ENCODE results near the gene CPS1. TPM values are rescaled to one million over a fixed set of nuclear protein-coding genes. Genes with fewer than 3 reads are reported as not detected.

Gene CPS1
- total RNA-seq, 1 experiment from 2014 or later = 0.84 TPM

- intact Hi-C loops (cut with micrococcal nuclease; ENCODE audit: unreplicated experiment) = no loop called here
- CTCF ChIA-PET = no interaction called here
These were observed 104.4 kb downstream of the CPS1 start for GRCh38 chr2:210660751-210661150.

GRCh38 chr2:210662560-210662959, 106.2 kb downstream of the CPS1 start:
- peaks cover 23% of the 10 kb centered on the region for H3K9me3 Mint-ChIP-seq (ENCODE audit: unreplicated experiment)
- intact Hi-C loops (cut with micrococcal nuclease; ENCODE audit: unreplicated experiment) = loop anchor here (2.0 kb wide), 1 partner anchor 372 kb away; no protein-coding TSS in a partner anchor
- POLR2A ChIA-PET = no interaction called here
- Histone ChIP-seq H3K36me3 (ENCODE audit: control insufficient read depth, insufficient read depth, low read length) (no peaks in the 10 kb centered on the region), H3K27me3 (replicated peaks; ENCODE audit: control insufficient read depth, insufficient read depth, low read length) (no peaks in the 10 kb centered on the region), H3K4me3 (ENCODE audit: low read depth, low read length) (no peak overlapping the region), H3K4me1 (no peaks in the 10 kb centered on the region), H3K9me3 (0 out of 2 replicates have a peak, but pooled peaks cover 2% of the 10 kb centered on the region)
- H3K27me3 Mint-ChIP-seq (ENCODE audit: insufficient read depth, unreplicated experiment) = no peaks in the 10 kb centered on the region
- no peak for DNase-seq
- no peaks in the 10 kb centered on the region for H3K36me3 Mint-ChIP-seq (ENCODE audit: insufficient read depth, unreplicated experiment)
- no peak for TF ChIP-seq CTCF (IDR thresholded peaks at IDR 0.05; ENCODE audit: insufficient read depth in 1 of 2, low read depth in 1 of 2, low read length in 1 of 2, severe bottlenecking in 1 of 2, unreplicated experiment in 1 of 2)
- H3K4me3 Mint-ChIP-seq (ENCODE audit: unreplicated experiment) = no peak overlapping the region
- no peak overlapping the region for H3K27ac Mint-ChIP-seq (ENCODE audit: unreplicated experiment)
- BruUV-seq (replicated peaks) = no TSS peak
- H3K4me1 Mint-ChIP-seq (ENCODE audit: low read depth, unreplicated experiment) = no peaks in the 10 kb centered on the region
- CTCF ChIA-PET = no interaction called here

More at GRCh38 chr2:210660751-210661150, 104.4 kb downstream of the CPS1 start:
- POLR2A ChIA-PET = no interaction called here
- no peak for DNase-seq
- Mint-ChIP-seq H3K4me3 (ENCODE audit: unreplicated experiment) (no peak overlapping the region), H3K27me3 (ENCODE audit: insufficient read depth, unreplicated experiment) (no peaks in the 10 kb centered on the region), H3K9me3 (ENCODE audit: unreplicated experiment) (peaks cover 23% of the 10 kb centered on the region), H3K27ac (ENCODE audit: unreplicated experiment) (no peak overlapping the region), H3K4me1 (ENCODE audit: low read depth, unreplicated experiment) (peaks cover 5% of the 10 kb centered on the region), H3K36me3 (ENCODE audit: insufficient read depth, unreplicated experiment) (no peaks in the 10 kb centered on the region)
- 0 out of 2 replicates have a peak, but pooled peaks cover 2% of the 10 kb centered on the region for H3K9me3 ChIP-seq
- no peak overlapping the region for H3K4me3 ChIP-seq (ENCODE audit: low read depth, low read length)
- H3K36me3 ChIP-seq (ENCODE audit: control insufficient read depth, insufficient read depth, low read length) = no peaks in the 10 kb centered on the region
- no peak for TF ChIP-seq CTCF (IDR thresholded peaks at IDR 0.05; ENCODE audit: insufficient read depth in 1 of 2, low read depth in 1 of 2, low read length in 1 of 2, severe bottlenecking in 1 of 2, unreplicated experiment in 1 of 2)
- H3K4me1 ChIP-seq = peaks cover 4% of the 10 kb centered on the region; the same call in 1 of the 2 replicates
- H3K27me3 ChIP-seq (replicated peaks; ENCODE audit: control insufficient read depth, insufficient read depth, low read length) = no peaks in the 10 kb centered on the region
- no TSS peak for BruUV-seq (replicated peaks)

- BruUV-seq (replicated peaks) = no TSS peak
- Mint-ChIP-seq H3K27me3 (ENCODE audit: insufficient read depth, unreplicated experiment) (peaks cover 3% of the 10 kb centered on the region), H3K9me3 (ENCODE audit: unreplicated experiment) (peaks cover 23% of the 10 kb centered on the region), H3K36me3 (ENCODE audit: insufficient read depth, unreplicated experiment) (no peaks in the 10 kb centered on the region), H3K4me1 (ENCODE audit: low read depth, unreplicated experiment) (no peaks in the 10 kb centered on the region), H3K4me3 (ENCODE audit: unreplicated experiment) (no peak overlapping the region), H3K27ac (ENCODE audit: unreplicated experiment) (no peak overlapping the region)
- ChIA-PET POLR2A (no interaction called here), CTCF (no interaction called here)
- Histone ChIP-seq H3K27me3 (replicated peaks; ENCODE audit: control insufficient read depth, insufficient read depth, low read length) (no peaks in the 10 kb centered on the region), H3K9me3 (0 out of 2 replicates have a peak, but pooled peaks cover 2% of the 10 kb centered on the region), H3K4me1 (no peaks in the 10 kb centered on the region), H3K4me3 (ENCODE audit: low read depth, low read length) (no peak overlapping the region), H3K36me3 (ENCODE audit: control insufficient read depth, insufficient read depth, low read length) (no peaks in the 10 kb centered on the region)
- intact Hi-C loops (cut with micrococcal nuclease; ENCODE audit: unreplicated experiment) = loop anchor here (2.0 kb wide), 1 partner anchor 371 kb away; no protein-coding TSS in a partner anchor
- peak; percentile 21 to 26 for TF ChIP-seq CTCF (IDR thresholded peaks at IDR 0.05; ENCODE audit: insufficient read depth in 1 of 2, low read depth in 1 of 2, low read length in 1 of 2, severe bottlenecking in 1 of 2, unreplicated experiment in 1 of 2)
- DNase-seq = peak in 1 of 2 experiments; percentile 16
These were observed 107.3 kb downstream of the CPS1 start for GRCh38 chr2:210663631-210664089.

Data from Caco-2 (cell line).